Prostate gland (tissue), 2 donors: ENCODE results near the gene CTIF. TPM values are rescaled to one million over a fixed set of nuclear protein-coding genes. Genes with fewer than 3 reads are reported as not detected.

Experiments used
- DNase-seq: peaks from one replicate; pipeline ENCODE4 v3.0.0-alpha.2; 2019; ENCODE audit warnings: low spot score
- H3K27ac ChIP-seq, 2 donors: fragments of 200-600 bp; sonication (generic); 2 replicates each; pipeline ENCODE4 v1.5.1; 2017 to 2019
- H3K27me3 ChIP-seq: fragments of 200-600 bp; sonication (generic); replicated peaks from 2 replicates; pipeline ENCODE4 v1.5.1; 2019; ENCODE audit not compliant: insufficient read depth
- H3K36me3 ChIP-seq, 2 donors: fragments of 200-600 bp; sonication (generic); 1 replicate in 1 of 2; 2 replicates in 1 of 2; pipeline versions ENCODE4 v1.5.1 to v1.8.1; 2017 to 2019
- H3K4me1 ChIP-seq: fragments of 200-600 bp; sonication (generic); replicated peaks from 2 replicates; pipeline ENCODE4 v1.5.1; 2019
- H3K4me3 ChIP-seq, 2 donors: fragments of 200-600 bp; sonication (generic); 2 replicates each; pipeline ENCODE4 v1.5.1; 2017 to 2019
- H3K9me3 ChIP-seq: fragments of 200-600 bp; sonication (generic); 2 replicates; pipeline ENCODE4 v1.5.1; 2017
- CTCF ChIP-seq, 4 experiments: fragments of 200-600 bp in 2 of 4; fragments of 450-650 bp in 2 of 4; sonication (generic) in 2 of 4; IDR thresholded peaks; 1 replicate in 3 of 4; 2 replicates in 1 of 4; pipeline ENCODE4 v1.5.1; 2016 to 2019; ENCODE audit warnings: antibody characterized with exemption in 4 of 4, mild to moderate bottlenecking in 2 of 4, moderate library complexity in 2 of 4
- POLR2A ChIP-seq: fragments of 450-650 bp; IDR thresholded peaks from one replicate; pipeline ENCODE4 v1.6.1; 2016; ENCODE audit warnings: antibody characterized with exemption, mild to moderate bottlenecking
- POLR2AphosphoS5 ChIP-seq: sonication (generic); formaldehyde crosslinking; IDR thresholded peaks from one replicate; pipeline ENCODE4 v1.6.1; 2017; ENCODE audit warnings: antibody characterized with exemption
- WGBS: methylation state at CpG from one replicate; pipeline ENCODE4 v1.1.5; 2018; 5-methylcytosine and 5-hydroxymethylcytosine counted together
- intact Hi-C: fragments of 100-400 bp; cut with DNase I; formaldehyde crosslinking; loops from one replicate; pipeline ENCODE4 v1.14.2; 2022
- total RNA-seq, 2 donors: library from RNA; depleted of rRNA; stranded (reverse); fragments of >200 nt; gene quantifications; one replicate each; pipeline ENCODE4 v1.1.0, GENCODE V29; 2016

CTIF gene
- total RNA-seq, 2 donors from 2014 or later, result 8.1 to 57.9 TPM

GRCh38 chr18:48871391-48872166 is 332.7 kb downstream of the CTIF start:
- H3K36me3 ChIP-seq, result no peaks in the 10 kb centered on the region
- H3K9me3 ChIP-seq, result no peaks in the 10 kb centered on the region
- DNase-seq, result no peak
- TF ChIP-seq CTCF (IDR thresholded peaks at IDR 0.05), result no peak
- no peak for TF ChIP-seq POLR2A
- TF ChIP-seq POLR2AphosphoS5, result no peak
- intact Hi-C loops, result no loop called here
- H3K4me3 ChIP-seq, result no peak overlapping the region
- no peaks in the 10 kb centered on the region for H3K4me1 ChIP-seq
- no peaks in the 10 kb centered on the region for H3K27me3 ChIP-seq
- H3K27ac ChIP-seq, result no peak overlapping the region
- 94% methylated on average over 23 of the region's 23 CpGs for WGBS

GRCh38 chr18:48872234-48873145 is 333.7 kb downstream of the CTIF start:
- Histone ChIP-seq H3K9me3 (no peaks in the 10 kb centered on the region), H3K4me1 (no peaks in the 10 kb centered on the region), H3K27ac (no peak overlapping the region), H3K27me3 (no peaks in the 10 kb centered on the region), H3K36me3 (no peaks in the 10 kb centered on the region), H3K4me3 (no peak overlapping the region)
- WGBS, result 66% methylated on average over 20 of the region's 20 CpGs
- no peak for TF ChIP-seq CTCF (IDR thresholded peaks at IDR 0.05)
- TF ChIP-seq POLR2AphosphoS5, result no peak
- no peak for TF ChIP-seq POLR2A
- DNase-seq, result no peak
- intact Hi-C loops, result no loop called here

DNA sequence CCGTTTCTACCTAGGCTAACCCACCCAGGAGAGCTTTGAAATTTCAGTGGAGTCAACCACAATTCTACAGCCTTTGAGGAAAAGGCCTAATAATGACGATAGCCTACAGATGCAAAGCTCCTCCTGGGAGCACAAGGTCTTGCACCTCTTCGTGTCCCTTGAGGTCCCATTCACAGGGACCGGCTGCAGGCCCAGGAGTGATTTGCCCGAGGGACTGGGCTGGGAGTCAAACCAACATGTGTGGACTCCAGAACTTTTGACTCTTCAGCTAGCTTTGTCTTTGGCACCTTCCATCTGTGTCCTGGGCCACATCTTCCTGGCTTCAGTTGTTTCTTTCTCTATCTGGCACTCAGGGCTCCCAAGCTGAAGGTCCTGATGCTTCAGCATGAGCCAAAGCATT is 335.4 kb downstream of the CTIF start:
- Histone ChIP-seq H3K4me1 (no peaks in the 10 kb centered on the region), H3K9me3 (no peaks in the 10 kb centered on the region), H3K27ac (no peak overlapping the region), H3K27me3 (no peaks in the 10 kb centered on the region), H3K36me3 (no peaks in the 10 kb centered on the region), H3K4me3 (no peak overlapping the region)
- TF ChIP-seq CTCF (IDR thresholded peaks at IDR 0.05), result no peak
- no peak for TF ChIP-seq POLR2A
- no peak for TF ChIP-seq POLR2AphosphoS5
- DNase-seq, result no peak
- 98% methylated on average over 5 of the region's 5 CpGs for WGBS
- intact Hi-C loops, result no loop called here

DNA sequence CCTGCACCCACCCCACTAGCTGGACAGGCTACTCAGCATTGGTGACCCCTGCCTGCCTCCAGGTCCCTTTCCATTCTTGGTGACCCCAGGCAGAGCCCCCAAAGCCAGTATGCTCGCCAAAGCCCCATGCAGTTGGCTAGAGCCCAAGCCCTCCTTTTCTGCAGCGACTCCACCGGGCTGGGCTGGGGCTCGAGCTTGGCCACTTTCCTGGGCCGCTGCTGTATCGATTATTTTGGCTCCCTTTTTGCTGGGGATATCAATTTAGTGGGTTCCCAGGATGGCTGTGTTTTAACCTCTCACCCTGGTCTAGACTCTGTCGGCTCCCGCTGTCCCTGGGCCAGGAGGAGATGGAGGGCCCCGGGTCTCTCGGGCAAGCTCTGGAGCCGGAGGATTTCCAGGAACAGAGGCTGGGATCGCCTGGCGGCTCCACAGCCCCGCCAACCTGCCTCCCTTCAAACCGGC is 335.9 kb downstream of the CTIF start:
- Histone ChIP-seq H3K4me1 (no peaks in the 10 kb centered on the region), H3K4me3 (no peak overlapping the region), H3K9me3 (no peaks in the 10 kb centered on the region), H3K27me3 (no peaks in the 10 kb centered on the region), H3K27ac (no peak overlapping the region), H3K36me3 (no peaks in the 10 kb centered on the region)
- no peak for DNase-seq
- intact Hi-C loops, result no loop called here
- 80% methylated on average over 15 of the region's 15 CpGs for WGBS
- TF ChIP-seq CTCF (IDR thresholded peaks at IDR 0.05), result no peak
- TF ChIP-seq POLR2AphosphoS5, result no peak
- no peak for TF ChIP-seq POLR2A
